ENCODE results near the gene SYNC. TPM values are rescaled to one million over a fixed set of nuclear protein-coding genes. Genes with fewer than 3 reads are reported as not detected.
A peak's percentile ranks its signal among the peaks of the same experiment; 100 is the strongest.

The SYNC gene
- total and polyA plus RNA-seq, 9 of the 15 experiments (the other 6 are each of a cell fraction or from before 2014, with no cell fraction given), result 0.49 to 1.1 (median 0.87) TPM

DNA sequence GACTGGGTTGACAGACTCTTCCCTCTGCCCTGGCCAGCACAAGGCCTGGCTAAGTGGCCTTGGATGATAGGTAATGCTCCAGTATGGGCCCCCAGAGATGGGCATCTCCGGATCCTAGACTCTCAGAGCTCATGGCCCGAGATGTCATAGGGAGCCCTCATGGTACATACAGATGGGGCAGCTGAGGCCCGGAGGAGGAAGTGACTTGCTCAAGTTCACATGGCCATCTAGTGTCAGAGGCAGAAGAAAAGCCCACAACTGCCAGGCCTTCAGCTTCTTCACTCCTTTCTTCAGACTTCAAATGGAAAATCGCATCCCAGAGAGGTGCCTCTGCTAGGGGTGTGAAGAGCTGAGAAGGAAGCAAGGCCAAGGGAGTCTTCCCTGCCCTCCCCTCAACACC, 46.8 kb upstream of the SYNC start (continued):
- TF ChIP-seq HNRNPLL (IDR thresholded peaks at IDR 0.05; ENCODE audit: low read depth, low read length, poor library complexity, severe bottlenecking) (no peak), SETDB1 (IDR thresholded peaks at IDR 0.05; ENCODE audit: low read length) (no peak), KDM5B (IDR thresholded peaks at IDR 0.05; ENCODE audit: insufficient replicate concordance, low read depth, low read length) (no peak), TGIF2 (CRISPR knock-in tag; IDR thresholded peaks at IDR 0.05) (no peak), KDM2B (CRISPR knock-in tag; IDR thresholded peaks at IDR 0.05) (no peak), POLR2H (tag; IDR thresholded peaks at IDR 0.05; ENCODE audit: low read depth) (no peak), BHLHE40 (IDR thresholded peaks at IDR 0.05; ENCODE audit: low read length) (0 out of 2 replicates have a peak, but pooled peaks have one; percentile 8), ZNF507 (tag; conservative IDR thresholded peaks at IDR 0.05) (no peak), POLR2G (IDR thresholded peaks at IDR 0.05; ENCODE audit: low read depth, low read length) (no peak), HMGXB4 (CRISPR knock-in tag; IDR thresholded peaks at IDR 0.05) (no peak), RAD51 (IDR thresholded peaks at IDR 0.05; ENCODE audit: borderline replicate concordance, low read depth) (no peak), BMI1 (IDR thresholded peaks at IDR 0.05; ENCODE audit: low read length) (no peak), NCOA1 (IDR thresholded peaks at IDR 0.05; ENCODE audit: low read depth) (no peak), CBFA2T3 (IDR thresholded peaks at IDR 0.05) (no peak)

All from K562 (cell line).